EL (cell line): ENCODE measurements around the gene PCNX1.
"Not testable (repeated sequence)": the region's sequence is repeated elsewhere in the genome, so short reads cannot be mapped to it uniquely, and the experiment has no call there.

Experiments used
- DNase-seq: peaks from one replicate; pipeline ENCODE4 v3.0.0-alpha.2; 2016

Gene PCNX1

GRCh38 chr14:71135911-71136310, 228.7 kb downstream of the PCNX1 start:
- no peak for DNase-seq

GRCh38 chr14:71136386-71137060, 229.3 kb downstream of the PCNX1 start:
- DNase-seq = no peak

GRCh38 chr14:71137536-71138447, 230.5 kb downstream of the PCNX1 start:
- DNase-seq = no peak

- DNase-seq = peak; percentile 61
Observed at GRCh38 chr14:71138448-71139293, 231.4 kb downstream of the PCNX1 start.

GRCh38 chr14:71139294-71139946, 232.2 kb downstream of the PCNX1 start:
- no peak for DNase-seq

- no peak for DNase-seq
Observed at GRCh38 chr14:71140157-71140556, 232.9 kb downstream of the PCNX1 start.

GRCh38 chr14:71141701-71142374, 234.6 kb downstream of the PCNX1 start:
- DNase-seq = peak; percentile 45

- DNase-seq = peak; percentile 96
Observed at GRCh38 chr14:71142375-71143038, 235.2 kb downstream of the PCNX1 start.

GRCh38 chr14:71143381-71144290, 236.4 kb downstream of the PCNX1 start:
- peak; percentile 85 for DNase-seq

- DNase-seq = not testable (repeated sequence)
Observed at GRCh38 chr14:71147335-71147734, 240.1 kb downstream of the PCNX1 start.

- DNase-seq = no peak
Observed at GRCh38 chr14:71148627-71149026, 241.4 kb downstream of the PCNX1 start.

- DNase-seq = no peak
Observed at GRCh38 chr14:71150737-71151136, 243.5 kb downstream of the PCNX1 start.

- DNase-seq = no peak
Observed at GRCh38 chr14:71155743-71156142, 248.5 kb downstream of the PCNX1 start.

GRCh38 chr14:71163050-71163841, 256.0 kb downstream of the PCNX1 start:
- no peak for DNase-seq

GRCh38 chr14:71163842-71164629, 256.8 kb downstream of the PCNX1 start:
- no peak for DNase-seq
